Amniotic stem cell (primary cell): ENCODE measurements around the gene PLK2.

ENCODE experiments used
- DNase-seq: peaks from one replicate; lab custom pipeline; 2025; lab: John Stamatoyannopoulos, UW

Gene PLK2

DNA sequence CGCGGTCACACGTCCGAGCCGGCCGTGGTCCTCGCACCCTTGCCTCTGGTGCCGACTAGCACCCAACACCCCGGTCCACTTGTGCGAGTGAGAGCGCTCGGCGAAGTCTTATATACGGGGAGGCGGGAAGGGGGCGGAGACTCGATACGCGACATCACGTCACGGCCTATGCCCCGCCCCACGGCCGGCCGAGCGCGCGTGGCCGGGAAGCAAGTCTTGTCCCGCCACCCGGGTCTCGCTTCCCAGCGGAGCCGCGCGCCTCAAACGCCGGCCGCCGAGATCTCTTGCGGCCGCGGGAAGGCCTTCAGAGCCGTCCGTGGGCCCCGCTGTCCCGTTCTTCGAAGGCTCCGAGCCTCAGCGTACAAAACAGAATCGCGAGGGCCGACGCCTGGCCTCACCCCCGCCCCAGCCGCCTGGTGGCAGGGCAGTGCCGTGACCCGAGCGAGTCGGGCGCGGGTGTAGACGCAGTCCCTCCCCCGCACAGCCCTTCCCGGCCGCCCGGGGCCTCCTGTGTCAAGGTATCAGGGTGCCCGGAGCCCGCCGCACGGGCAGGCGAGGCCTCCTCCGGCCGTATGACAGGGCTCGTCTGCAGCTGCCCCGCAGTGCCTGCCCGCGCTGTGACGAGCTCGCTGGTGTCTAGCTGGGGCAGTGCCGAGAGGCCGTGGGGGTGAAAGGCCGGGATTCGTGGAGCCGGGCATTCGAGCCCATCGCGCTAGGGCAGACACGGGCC is at the start of gene PLK2:
Gene PLK2 (minus strand): TSS at position 85 of the 730 bp plus-strand sequence. CDS start 127 bp downstream, outside the sequence.
- peak; percentile 91 for DNase-seq

DNA sequence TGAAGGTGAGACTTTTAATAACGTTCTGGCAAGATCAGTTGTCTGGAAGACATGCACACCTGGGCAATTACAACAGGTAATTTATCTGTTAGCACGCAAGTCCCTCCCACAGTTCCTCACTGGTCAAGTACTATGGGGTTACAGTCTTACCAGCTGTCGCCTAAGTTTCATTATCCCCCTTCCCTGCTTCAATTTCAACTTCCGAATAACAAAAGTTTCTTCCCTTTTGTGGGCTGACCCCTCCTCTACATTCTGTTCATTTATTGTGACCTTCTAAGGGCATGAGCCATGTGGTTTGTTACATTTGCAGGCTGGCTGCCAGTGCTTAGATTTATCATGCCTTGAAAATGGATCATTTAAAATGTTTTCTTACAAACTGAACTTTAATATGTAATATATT is 47.8 kb upstream of the PLK2 start:
- DNase-seq, result no peak

GRCh38 chr5:58505971-58506640 is 46.2 kb upstream of the PLK2 start:
- DNase-seq, result no peak

DNA sequence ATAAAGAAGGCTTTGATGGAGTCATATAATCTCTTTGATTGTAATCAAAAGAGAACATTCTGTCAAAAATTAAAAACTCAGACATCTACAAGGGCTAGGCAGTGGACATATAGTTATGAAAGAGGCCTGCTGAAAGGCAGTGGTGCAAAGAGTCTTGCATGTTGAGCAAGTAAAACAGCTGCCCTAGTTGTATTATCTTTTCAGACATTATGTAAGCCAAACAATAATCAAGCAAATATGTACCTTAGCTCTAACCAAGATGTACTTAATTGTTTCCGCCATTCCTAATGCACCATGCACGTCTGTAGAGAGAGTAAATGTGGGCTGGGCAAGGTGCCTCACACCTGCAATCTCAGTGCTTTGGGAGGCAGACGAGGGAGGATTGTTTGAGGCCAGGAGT is 45.6 kb upstream of the PLK2 start:
- no peak for DNase-seq

- no peak for DNase-seq
Measured at GRCh38 chr5:58504766-58505165, 44.9 kb upstream of the PLK2 start.

- DNase-seq, result no peak
Measured at GRCh38 chr5:58503390-58504046, 43.6 kb upstream of the PLK2 start.

DNA sequence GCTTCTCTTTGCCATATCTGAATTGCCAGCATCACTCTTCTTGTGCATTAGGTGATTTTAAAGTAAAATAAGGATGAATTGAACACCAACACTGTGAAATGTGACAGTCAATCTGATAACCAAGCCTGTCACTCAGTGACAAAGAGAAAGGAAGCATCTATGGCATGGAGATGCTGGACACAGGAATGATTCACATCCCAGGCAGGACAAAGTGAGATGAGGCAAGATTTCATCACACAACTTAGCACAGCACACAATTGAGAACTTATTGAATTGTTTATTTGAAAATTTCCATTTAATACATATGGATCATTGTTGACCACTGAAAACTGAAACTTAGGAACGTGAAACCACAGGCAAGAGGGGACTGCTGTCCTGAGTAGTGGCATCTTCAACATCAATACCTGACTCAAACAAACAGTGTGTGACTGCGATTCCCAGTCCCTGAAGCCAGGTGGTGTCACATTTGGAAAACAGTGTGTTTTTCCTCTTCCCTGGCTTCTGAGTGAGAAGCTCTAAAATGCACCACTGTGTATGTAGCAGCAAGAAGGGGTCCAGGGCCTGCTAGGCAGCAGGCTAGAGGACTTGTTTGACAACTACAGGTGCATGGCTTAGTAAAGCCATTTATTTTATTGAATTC is 42.0 kb upstream of the PLK2 start:
- DNase-seq, result no peak

- no peak for DNase-seq
Measured at GRCh38 chr5:58499941-58500340, 40.1 kb upstream of the PLK2 start.

DNA sequence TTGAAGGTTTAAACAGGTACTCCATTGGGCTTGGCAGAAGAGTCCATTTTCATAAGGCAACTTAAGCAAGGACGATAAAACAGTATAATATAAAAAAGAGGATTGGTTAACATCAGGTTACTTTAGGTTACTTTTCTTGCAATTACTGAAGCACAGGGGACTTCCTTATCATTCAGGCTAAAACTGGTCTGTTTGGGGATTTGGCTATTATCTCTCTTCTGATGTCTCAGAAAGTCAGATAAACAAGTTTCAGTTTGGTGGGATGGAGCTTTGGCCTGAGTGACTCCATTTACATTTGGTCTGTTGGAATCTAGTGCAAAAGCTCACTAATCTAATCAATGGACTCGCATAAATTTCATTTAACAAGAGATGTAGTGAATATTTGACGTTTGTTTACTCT is 39.3 kb upstream of the PLK2 start:
- DNase-seq, result no peak

DNA sequence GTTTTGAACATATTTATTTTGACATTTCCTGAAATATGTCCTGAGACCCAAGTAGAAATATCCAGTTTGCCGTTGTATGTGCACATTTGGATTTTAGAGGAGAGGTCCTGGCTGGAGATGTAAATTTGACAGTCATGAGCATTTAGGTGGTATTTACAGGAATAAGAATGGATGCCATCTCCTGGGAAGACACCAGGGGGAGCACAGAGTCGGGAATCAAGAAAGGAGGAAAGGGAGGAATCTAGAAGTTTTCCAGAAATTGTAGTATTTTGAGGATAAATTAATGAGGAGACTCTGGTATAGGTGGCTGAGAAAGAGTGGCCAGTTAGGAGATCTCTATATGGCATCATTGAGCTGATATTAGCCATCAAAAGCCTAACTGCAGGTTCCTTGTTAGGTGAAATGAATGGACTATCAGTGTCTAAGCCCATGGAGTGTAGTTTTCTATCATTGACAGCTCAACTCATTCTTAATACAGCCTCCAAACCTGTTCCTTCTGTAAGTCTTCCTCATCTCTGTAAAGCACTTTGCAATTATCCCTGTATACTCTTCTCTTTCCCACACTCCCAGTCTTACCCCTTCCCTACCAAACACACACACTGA is 38.6 kb upstream of the PLK2 start:
- peak; percentile 11 for DNase-seq

DNA sequence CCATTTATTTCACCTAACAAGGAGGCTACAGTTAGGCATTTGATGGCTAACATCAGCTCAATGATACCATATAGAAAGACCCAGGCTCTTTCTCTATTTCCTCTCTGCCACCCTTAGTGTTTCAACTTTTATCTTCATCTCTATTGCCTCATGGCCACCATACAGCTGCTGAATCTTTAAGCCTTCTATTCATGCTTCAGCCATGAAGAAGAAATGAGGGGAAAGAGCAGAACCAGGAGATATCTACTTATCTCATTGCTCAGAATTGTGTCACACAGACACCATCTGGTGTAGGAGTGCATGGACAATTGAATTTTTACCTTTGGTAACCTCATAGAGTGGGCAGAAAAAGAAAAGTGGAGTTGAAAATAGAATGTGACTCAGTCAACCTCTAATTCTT is 38.0 kb upstream of the PLK2 start:
- DNase-seq, result no peak

GRCh38 chr5:58497386-58497785 is 37.5 kb upstream of the PLK2 start:
- no peak for DNase-seq

- no peak for DNase-seq
Measured at GRCh38 chr5:58496488-58496887, 36.6 kb upstream of the PLK2 start.

DNA sequence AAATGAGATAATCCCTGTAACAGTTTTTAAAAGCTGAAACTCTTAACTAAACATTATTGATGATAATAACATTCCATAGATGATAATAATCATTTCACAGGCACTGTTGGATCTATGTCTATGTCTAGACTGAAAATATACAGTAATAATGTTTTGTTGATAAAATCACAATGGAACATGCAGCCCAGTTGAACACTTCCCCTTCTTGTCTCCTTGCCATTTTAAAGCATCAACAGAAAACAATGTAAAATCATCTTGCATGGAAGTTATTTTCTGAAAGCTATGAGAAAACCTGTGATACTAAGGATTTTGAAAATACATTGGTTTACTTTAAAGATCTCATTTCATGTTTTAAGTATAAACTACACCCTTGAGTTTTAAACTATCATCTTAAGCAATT is 33.3 kb upstream of the PLK2 start:
- no peak for DNase-seq

- no peak for DNase-seq
Measured at GRCh38 chr5:58491216-58491892, 31.5 kb upstream of the PLK2 start, which contains the start of gene GAPT. Gene GAPT, plus strand, starts transcription at chr5:58491435. Its CDS starts 3,102 bp downstream, at chr5:58494537.

GRCh38 chr5:58490402-58491050 is 30.6 kb upstream of the PLK2 start:
- DNase-seq, result no peak

GRCh38 chr5:58486290-58486689 is 26.4 kb upstream of the PLK2 start:
- DNase-seq, result no peak

DNA sequence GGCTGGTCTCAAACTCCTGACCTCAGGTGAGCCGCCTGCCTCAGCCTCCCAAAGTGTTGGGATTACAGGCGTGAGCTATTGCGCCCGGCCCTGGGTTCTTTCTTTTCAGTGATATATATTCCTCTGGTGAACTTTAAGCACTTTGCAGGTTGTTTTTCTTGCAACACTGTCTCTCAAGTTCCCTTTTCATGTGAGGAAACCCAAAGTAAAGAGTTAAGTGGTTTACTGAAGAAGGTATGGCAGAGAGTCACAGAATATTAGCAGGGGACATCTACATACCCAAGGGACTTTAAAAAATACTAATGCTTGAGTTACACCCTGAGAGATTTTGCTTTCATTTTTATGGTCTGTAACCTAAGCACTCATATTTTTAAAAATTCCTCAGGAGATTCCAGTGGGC is 24.6 kb upstream of the PLK2 start:
- DNase-seq, result no peak

GRCh38 chr5:58482536-58482935 is 22.6 kb upstream of the PLK2 start:
- no peak for DNase-seq

DNA sequence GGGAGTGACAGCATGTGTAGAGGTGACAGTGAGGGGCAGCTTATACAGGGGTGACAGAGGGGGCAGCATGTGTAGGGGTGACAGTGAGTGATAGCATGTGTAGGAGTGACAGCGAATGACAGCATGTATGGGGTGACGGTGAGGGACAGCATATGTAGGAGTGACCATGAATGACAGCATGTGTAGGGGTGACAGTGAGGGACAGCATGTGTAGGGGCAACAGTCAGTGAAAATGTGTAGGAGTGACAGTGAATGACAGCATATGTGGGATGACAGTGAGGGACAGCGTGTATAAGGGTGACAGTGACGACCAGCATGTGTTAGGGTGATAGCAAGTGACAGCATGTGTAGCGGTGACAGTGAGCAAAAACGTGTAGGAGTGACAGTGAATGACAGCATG is 21.9 kb upstream of the PLK2 start:
- DNase-seq, result no peak

GRCh38 chr5:58481066-58481676 is 21.3 kb upstream of the PLK2 start:
- DNase-seq, result no peak
